Brain microvascular endothelial cell (primary cell): Measurements from ENCODE around the gene TNIP1.

Experiments used
- DNase-seq: peaks from one replicate; pipeline ENCODE4 v3.0.0-alpha.2; 2020
- H3K27ac ChIP-seq: fragments of 250-450 bp; sonication (Bioruptor Pico); 2 replicates; pipeline ENCODE4 v1.5.1; 2020; ENCODE audit warnings: mild to moderate bottlenecking, moderate library complexity
- H3K27me3 ChIP-seq: fragments of 250-450 bp; sonication (Bioruptor Pico); replicated peaks from 2 replicates; pipeline ENCODE4 v1.5.1; 2020; ENCODE audit warnings: mild to moderate bottlenecking
- H3K36me3 ChIP-seq: fragments of 250-450 bp; sonication (Bioruptor Pico); replicated peaks from 2 replicates; pipeline ENCODE4 v1.5.1; 2020; ENCODE audit warnings: mild to moderate bottlenecking
- H3K4me3 ChIP-seq: 2 replicates; pipeline ENCODE4 v1.5.1; 2011; ENCODE audit warnings: low read depth, mild to moderate bottlenecking, control low read depth, low read length, moderate library complexity
- in situ Hi-C: cut with HindIII; loops from 2 replicates; pipeline ENCODE4 v1.10.0; 2017; ENCODE audit warnings: low sequenced_read_pairs, low pct_ligation_motif_present
- TF ChIP-seq, protein P1 (sequence below): IDR thresholded peaks from 2 replicates; pipeline ENCODE4 v1.5.1; 2011; ENCODE audit warnings: low read depth, mild to moderate bottlenecking, moderate library complexity, low read length, control low read depth, inconsistent platforms; ENCODE audit errors: missing control alignments

TNIP1 gene

DNA sequence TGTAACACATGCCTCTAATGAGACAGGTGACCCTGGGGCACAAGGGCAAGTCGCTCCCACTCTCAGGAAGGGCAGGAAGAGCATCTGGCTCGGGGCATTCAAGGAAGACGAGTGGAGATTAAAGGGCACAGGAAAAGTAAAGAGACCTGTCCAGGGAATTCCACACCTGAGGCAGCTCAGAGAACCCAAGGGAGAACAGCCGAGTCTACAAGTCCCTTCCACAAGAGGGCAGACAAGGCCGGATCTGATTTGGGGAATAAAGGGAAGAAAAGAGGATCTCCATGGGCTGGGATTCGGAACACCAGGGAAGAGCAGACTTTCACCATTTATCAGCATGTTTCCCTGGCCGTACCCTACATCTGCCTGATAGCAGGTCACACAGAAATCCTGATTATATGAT, 32.3 kb downstream of the TNIP1 start:
- no peak for DNase-seq
- TF ChIP-seq, protein P1, sequence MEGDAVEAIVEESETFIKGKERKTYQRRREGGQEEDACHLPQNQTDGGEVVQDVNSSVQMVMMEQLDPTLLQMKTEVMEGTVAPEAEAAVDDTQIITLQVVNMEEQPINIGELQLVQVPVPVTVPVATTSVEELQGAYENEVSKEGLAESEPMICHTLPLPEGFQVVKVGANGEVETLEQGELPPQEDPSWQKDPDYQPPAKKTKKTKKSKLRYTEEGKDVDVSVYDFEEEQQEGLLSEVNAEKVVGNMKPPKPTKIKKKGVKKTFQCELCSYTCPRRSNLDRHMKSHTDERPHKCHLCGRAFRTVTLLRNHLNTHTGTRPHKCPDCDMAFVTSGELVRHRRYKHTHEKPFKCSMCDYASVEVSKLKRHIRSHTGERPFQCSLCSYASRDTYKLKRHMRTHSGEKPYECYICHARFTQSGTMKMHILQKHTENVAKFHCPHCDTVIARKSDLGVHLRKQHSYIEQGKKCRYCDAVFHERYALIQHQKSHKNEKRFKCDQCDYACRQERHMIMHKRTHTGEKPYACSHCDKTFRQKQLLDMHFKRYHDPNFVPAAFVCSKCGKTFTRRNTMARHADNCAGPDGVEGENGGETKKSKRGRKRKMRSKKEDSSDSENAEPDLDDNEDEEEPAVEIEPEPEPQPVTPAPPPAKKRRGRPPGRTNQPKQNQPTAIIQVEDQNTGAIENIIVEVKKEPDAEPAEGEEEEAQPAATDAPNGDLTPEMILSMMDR, result peak; percentile 66

DNA sequence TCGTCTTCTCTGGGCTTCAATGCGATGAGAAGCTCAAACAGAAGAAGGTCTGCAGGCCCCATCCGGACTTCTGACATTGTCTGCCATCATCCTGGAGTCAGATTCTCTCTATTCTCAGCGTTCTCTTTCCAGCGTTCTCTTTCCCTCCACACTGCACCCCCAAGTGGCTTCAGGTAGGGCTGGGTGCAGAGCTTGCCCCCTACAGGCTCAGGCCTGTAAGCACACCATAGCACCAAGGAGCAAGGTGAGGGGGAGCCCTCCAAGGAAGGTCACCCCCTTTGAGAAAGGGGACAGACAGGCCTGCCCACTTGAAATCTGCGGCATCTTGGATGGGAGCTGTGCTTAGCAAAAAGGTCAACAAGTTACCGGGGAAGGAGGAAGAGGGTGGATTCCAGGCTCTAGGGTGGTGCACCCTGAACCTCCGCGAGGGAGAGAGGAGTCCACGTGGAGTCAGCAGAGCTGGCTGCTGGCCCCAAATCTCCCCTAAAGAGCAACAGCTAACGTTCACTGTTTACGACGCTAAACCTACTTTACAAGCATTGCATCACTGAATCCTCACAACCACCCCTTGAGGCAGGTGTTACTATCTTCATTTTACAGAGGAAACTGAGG, 32.9 kb downstream of the TNIP1 start:
- Histone ChIP-seq H3K27ac (no peak overlapping the region), H3K4me3 (no peak overlapping the region), H3K36me3 (peaks cover 60% of the 10 kb centered on the region), H3K27me3 (no peaks in the 10 kb centered on the region)
- TF ChIP-seq, protein P1, result peak; percentile 95
- DNase-seq, result no peak
- in situ Hi-C loops, result no loop called here

More for the DNA sequence above, 32.3 kb downstream of the TNIP1 start:
- Histone ChIP-seq H3K27me3 (no peaks in the 10 kb centered on the region), H3K4me3 (no peak overlapping the region), H3K27ac (no peak overlapping the region), H3K36me3 (peaks cover 57% of the 10 kb centered on the region)
- in situ Hi-C loops, result no loop called here

DNA sequence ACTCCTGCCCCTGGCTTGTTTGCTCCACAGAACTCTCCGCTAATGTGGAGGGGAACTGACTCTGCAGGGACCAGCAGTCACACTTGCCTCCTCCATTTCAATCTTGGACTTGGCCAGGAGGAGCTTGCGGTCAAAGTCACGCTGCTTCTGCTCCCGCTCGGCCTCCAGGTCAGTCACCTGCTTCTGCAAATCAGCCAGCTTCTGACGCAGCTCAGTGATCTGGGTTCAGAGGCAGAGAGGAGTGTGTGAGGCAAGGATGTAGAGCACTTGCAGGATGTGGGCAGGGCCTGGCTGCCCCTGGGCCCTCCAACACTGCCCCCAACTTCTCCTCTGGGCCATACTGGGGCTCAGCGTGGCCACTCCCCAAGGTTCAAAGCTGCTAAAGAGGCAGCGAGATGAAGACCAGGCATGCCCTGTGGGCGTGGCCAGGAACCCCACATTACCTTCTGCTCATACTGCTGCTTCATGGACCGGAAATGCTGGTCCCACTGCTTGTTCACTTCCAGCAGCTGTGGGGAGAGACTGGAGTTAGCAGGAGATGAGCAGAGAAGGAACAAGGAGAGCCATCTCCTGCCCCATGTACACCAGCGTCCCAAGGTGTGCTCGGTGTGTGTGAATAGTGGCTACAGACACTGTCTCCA, 38.3 kb downstream of the TNIP1 start:
- Histone ChIP-seq H3K36me3 (peaks cover 72% of the 10 kb centered on the region), H3K27me3 (no peaks in the 10 kb centered on the region), H3K4me3 (no peak overlapping the region), H3K27ac (no peak overlapping the region)
- in situ Hi-C loops, result no loop called here
- TF ChIP-seq, protein P1, result no peak
- DNase-seq, result no peak

DNA sequence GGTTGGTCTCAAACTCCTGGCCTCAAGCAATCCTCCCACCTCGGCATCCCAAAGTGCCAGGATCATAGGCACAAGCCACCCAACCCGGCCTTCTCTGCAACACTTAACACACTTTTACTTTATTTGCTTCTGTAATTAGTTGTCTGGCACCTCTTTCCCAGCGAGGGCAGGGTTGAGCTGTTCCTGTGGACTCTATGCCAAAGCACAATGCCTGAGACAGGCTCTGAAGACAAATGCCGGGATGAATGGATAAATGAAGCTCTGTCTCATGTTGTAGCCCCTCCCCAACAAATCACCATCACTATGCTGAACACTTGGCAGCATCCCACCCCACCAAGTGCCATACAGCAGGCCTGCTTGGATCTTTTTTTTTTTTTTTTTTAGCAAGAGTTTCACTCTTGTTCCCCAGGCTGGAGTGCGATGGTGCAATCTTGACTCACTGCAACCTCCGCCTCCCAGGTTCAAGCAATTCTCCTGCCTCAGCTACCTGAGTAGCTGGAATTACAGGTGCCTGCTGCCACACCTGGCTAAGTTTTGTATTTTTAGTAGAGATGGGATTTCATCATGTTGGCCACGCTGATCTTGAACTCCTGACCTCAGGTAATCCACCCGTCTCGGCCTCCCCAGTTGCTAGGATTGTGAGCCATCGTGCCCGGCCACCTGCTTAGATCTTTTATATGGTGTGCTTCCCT, 39.1 kb downstream of the TNIP1 start:
- H3K27me3 ChIP-seq, result no peaks in the 10 kb centered on the region
- H3K36me3 ChIP-seq, result peaks cover 71% of the 10 kb centered on the region
- in situ Hi-C loops, result no loop called here
- H3K27ac ChIP-seq, result no peak overlapping the region
- TF ChIP-seq, protein P1, result no peak
- no peak for DNase-seq
- no peak overlapping the region for H3K4me3 ChIP-seq

DNA sequence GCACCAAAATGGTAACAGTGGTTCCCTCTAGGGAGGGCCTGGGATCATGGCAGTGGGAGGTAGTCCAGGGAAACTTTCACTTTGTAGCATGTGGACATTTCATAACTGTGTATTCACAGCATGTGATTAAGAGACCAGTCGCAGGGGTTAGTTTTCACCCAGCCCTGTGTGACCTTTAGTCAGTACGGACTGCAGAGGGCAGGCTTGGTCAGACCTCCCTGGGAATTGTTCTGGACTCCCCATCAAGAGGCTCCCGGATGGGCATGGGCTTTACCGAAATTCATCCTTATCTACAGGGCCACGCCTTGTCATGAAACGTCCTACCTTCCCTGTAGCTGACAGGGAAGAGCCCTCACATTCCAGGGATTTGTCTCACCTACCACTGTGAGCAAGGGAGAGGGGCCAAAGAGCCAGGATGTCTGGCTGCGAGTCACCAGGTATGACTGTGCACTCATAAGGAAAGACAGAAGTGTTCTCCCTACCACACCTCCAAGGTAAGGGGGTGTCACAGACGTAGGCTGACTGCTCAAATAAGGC, 40.6 kb downstream of the TNIP1 start:
- no peak for DNase-seq
- no peak overlapping the region for H3K27ac ChIP-seq
- H3K4me3 ChIP-seq, result no peak overlapping the region

More for the DNA sequence above, 40.6 kb downstream of the TNIP1 start:
- Histone ChIP-seq H3K36me3 (peaks cover 70% of the 10 kb centered on the region), H3K27me3 (no peaks in the 10 kb centered on the region)
- TF ChIP-seq, protein P1, result no peak
- in situ Hi-C loops, result no loop called here
